Right lobe of liver (tissue), 6 donors: ENCODE data around the gene CDYL2. TPM values are rescaled to one million over a fixed set of nuclear protein-coding genes. Genes with fewer than 3 reads are reported as not detected.

Experiments
- ATAC-seq, 4 donors: fragments of 200-7000 bp; cut with Tn5 transposase; one replicate each; pipeline ENCODE4 v1.9.1; 2020; ENCODE audit warnings: mild to moderate bottlenecking in 4 of 4, moderate library complexity in 4 of 4
- DNase-seq, 3 donors: peaks; one replicate each; pipeline ENCODE4 v3.0.0-alpha.2; 2020
- H3K27ac ChIP-seq, 3 donors: fragments of 200-600 bp; one replicate each; pipeline ENCODE4 v1.8.0; 2022
- H3K27me3 ChIP-seq, 2 donors: fragments of 200-600 bp; one replicate each; pipeline ENCODE4 v1.8.0; 2022
- H3K36me3 ChIP-seq, 4 donors: fragments of 200-600 bp; sonication (generic) in 1 of 4; one replicate each; pipeline versions ENCODE4 v1.5.1 to v1.8.0; 2017 to 2022; ENCODE audit warnings: control low read depth in 1 of 4
- H3K4me1 ChIP-seq, 4 donors: fragments of 200-600 bp; sonication (generic) in 1 of 4; one replicate each; pipeline versions ENCODE4 v1.5.1 to v1.8.0; 2017 to 2022; ENCODE audit warnings: control low read depth in 1 of 4
- H3K4me3 ChIP-seq, 3 donors: fragments of 200-600 bp; one replicate each; pipeline ENCODE4 v1.8.0; 2022
- H3K9me3 ChIP-seq, 4 donors: fragments of 200-600 bp; sonication (generic) in 1 of 4; one replicate each; pipeline versions ENCODE4 v1.5.1 to v1.8.0; 2017 to 2022; ENCODE audit warnings: control low read depth in 1 of 4
- CTCF ChIP-seq, 4 donors: fragments of 200-600 bp in 3 of 4; fragments of 450-650 bp in 1 of 4; IDR thresholded peaks; one replicate each; pipeline versions ENCODE4 v1.5.1 to v1.8.0; 2016 to 2022; ENCODE audit warnings: antibody characterized with exemption in 4 of 4, mild to moderate bottlenecking in 2 of 4
- POLR2A ChIP-seq: fragments of 450-650 bp; IDR thresholded peaks from one replicate; pipeline ENCODE4 v1.6.1; 2017; ENCODE audit warnings: antibody characterized with exemption, mild to moderate bottlenecking
- WGBS: methylation state at CpG from one replicate; pipeline ENCODE4 v1.1.6; 2018; ENCODE audit warnings: low coverage, low lambda C conversion rate; ENCODE audit not compliant: insufficient coverage; ENCODE audit errors: missing lambda C conversion rate; 5-methylcytosine and 5-hydroxymethylcytosine counted together
- intact Hi-C, 2 donors: fragments of 100-400 bp; cut with DNase I; formaldehyde crosslinking; loops; one replicate each; pipeline versions ENCODE4 v1.11.2 to v1.14.1; 2022
- total RNA-seq, 6 experiments: library from RNA; depleted of rRNA in 2 of 6; stranded (reverse); fragments of >200 nt in 2 of 6; fragmentation: NEBNext Ultra II Directional in 3 of 6; extraction: Animal tissue kit (Norgen Biotek cat#: 25700) in 3 of 6; gene quantifications; one replicate each; pipeline versions ENCODE4 v1.1.0 to v1.2.4, GENCODE V29; 2016 to 2023
- donor health status: DM: no; HTN: yes; CAD: no.
- donor health status: DM: no; HTN: no; CAD: no.
- donor health status: DM: no; HTN: no; CAD: no.
- donor health status: DM: no; HTN: yes; CAD: no.
- donor health status: DM: no; HTN: yes; CAD: no.

Gene CDYL2
- total RNA-seq, 6 experiments from 2014 or later = 2.2 to 12.7 (median 6.3) TPM

- Histone ChIP-seq H3K27ac (no peak overlapping the region), H3K9me3 (no peaks in the 10 kb centered on the region), H3K4me3 (no peak overlapping the region), H3K4me1 (no peaks in the 10 kb centered on the region), H3K36me3 (no peaks in the 10 kb centered on the region), H3K27me3 (no peaks in the 10 kb centered on the region)
- ATAC-seq (no peak), DNase-seq (no peak)
- 94% methylated on average over 3 of the region's 3 CpGs for WGBS
- intact Hi-C loops = no loop called here
- TF ChIP-seq POLR2A = no peak
- TF ChIP-seq CTCF (IDR thresholded peaks at IDR 0.05) = no peak
Measured at GRCh38 chr16:80784951-80785350, 19.4 kb downstream of the CDYL2 start.

GRCh38 chr16:80778703-80779102 is 25.7 kb downstream of the CDYL2 start:
- no peak for TF ChIP-seq POLR2A
- TF ChIP-seq CTCF (IDR thresholded peaks at IDR 0.05) = no peak
- Histone ChIP-seq H3K4me3 (no peak overlapping the region), H3K4me1 (no peaks in the 10 kb centered on the region), H3K36me3 (no peaks in the 10 kb centered on the region), H3K27me3 (no peaks in the 10 kb centered on the region), H3K27ac (no peak overlapping the region), H3K9me3 (no peaks in the 10 kb centered on the region)
- no peak for DNase-seq
- 72% methylated on average over 2 of the region's 2 CpGs for WGBS
- intact Hi-C loops = no loop called here
- no peak for ATAC-seq

GRCh38 chr16:80776856-80777255 is 27.5 kb downstream of the CDYL2 start:
- 91% methylated on average over 19 of the region's 19 CpGs for WGBS
- intact Hi-C loops = no loop called here
- TF ChIP-seq CTCF (IDR thresholded peaks at IDR 0.05) (no peak), POLR2A (no peak)

GRCh38 chr16:80775450-80775849 is 28.9 kb downstream of the CDYL2 start:
- 77% methylated on average over 1 of the region's 1 CpG for WGBS
- intact Hi-C loops = no loop called here
- H3K9me3 ChIP-seq = peaks cover 0 to 4% (median 0%) of the 10 kb centered on the region in 4 donors

More at GRCh38 chr16:80776856-80777255, 27.5 kb downstream of the CDYL2 start:
- DNase-seq (no peak), ATAC-seq (no peak)
- Histone ChIP-seq H3K4me1 (no peaks in the 10 kb centered on the region), H3K27ac (no peak overlapping the region), H3K27me3 (no peaks in the 10 kb centered on the region), H3K9me3 (peaks cover 0 to 4% (median 0%) of the 10 kb centered on the region in 4 donors), H3K36me3 (no peaks in the 10 kb centered on the region), H3K4me3 (no peak overlapping the region)

More at GRCh38 chr16:80775450-80775849, 28.9 kb downstream of the CDYL2 start:
- H3K36me3 ChIP-seq = no peaks in the 10 kb centered on the region
- TF ChIP-seq CTCF (IDR thresholded peaks at IDR 0.05) (no peak), POLR2A (no peak)
- no peak for DNase-seq
- H3K4me3 ChIP-seq = no peak overlapping the region
- no peak for ATAC-seq
- no peak overlapping the region for H3K27ac ChIP-seq
- H3K4me1 ChIP-seq = no peaks in the 10 kb centered on the region
- H3K27me3 ChIP-seq = no peaks in the 10 kb centered on the region
